HuH-7 (cell line): ENCODE measurements around the gene PRKN.

Experiments
- DNase-seq: peaks from one replicate; pipeline ENCODE4 v3.0.0; 2011; ENCODE audit warnings: low spot score

Gene PRKN

DNA sequence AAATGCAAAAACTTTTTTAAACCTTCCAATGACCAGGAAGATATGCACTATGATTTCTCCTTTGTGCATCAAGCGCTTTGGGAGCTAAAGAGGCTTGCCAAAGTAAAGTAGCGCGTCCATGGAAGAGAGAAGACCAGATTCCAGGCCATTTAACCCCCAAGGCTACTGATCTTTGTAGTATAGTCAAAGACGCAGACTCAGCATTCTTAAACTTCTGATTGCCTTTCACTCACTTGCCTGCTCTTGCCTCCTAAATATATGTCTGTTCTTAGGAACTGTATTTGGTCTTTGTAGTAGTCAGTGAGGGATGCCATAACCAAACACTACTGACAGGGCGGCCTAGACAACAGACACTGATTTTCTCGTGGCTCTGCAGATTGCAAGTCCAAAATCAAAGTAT lies 426.4 kb downstream of the PRKN start:
- no peak for DNase-seq

DNA sequence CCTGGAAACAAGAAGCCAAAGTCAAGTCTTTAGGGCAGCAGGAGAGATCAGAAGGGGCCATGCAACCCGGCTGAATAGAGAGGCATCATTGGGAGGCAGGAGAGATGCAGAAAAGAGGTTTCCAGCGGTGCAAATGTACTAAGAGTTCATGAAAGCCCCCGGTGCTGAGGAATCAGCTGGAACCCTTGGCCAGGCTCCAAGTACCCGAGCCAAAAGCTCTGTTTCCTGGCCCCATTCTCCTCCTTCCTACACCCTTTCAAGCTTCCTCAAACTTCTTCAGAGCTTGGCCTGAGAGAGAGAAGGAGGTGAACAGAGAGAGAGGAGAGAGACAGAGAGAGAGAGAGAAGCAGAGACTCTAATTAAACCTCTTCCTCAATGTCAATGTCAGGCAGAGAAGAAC lies 433.5 kb downstream of the PRKN start:
- DNase-seq = no peak

DNA sequence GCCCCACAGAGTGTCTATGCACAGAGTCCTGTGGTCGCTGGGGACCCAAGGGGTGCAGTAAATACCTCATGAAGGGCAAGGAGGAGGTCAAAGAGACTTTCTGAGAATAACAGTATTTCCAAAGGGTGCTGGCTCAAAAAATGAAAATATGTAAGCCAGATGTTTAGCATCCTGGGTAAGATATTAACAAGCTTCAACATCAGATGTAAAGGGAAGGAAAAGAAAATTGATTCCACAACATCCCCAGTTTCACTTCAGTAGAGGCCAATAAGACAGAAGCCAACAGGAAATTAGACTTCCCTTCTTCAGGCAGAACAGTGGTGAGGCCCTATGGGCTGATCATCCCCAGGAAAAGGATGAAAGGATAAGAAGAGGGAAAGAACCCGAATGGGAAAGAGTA lies 434.7 kb downstream of the PRKN start:
- no peak for DNase-seq

DNA sequence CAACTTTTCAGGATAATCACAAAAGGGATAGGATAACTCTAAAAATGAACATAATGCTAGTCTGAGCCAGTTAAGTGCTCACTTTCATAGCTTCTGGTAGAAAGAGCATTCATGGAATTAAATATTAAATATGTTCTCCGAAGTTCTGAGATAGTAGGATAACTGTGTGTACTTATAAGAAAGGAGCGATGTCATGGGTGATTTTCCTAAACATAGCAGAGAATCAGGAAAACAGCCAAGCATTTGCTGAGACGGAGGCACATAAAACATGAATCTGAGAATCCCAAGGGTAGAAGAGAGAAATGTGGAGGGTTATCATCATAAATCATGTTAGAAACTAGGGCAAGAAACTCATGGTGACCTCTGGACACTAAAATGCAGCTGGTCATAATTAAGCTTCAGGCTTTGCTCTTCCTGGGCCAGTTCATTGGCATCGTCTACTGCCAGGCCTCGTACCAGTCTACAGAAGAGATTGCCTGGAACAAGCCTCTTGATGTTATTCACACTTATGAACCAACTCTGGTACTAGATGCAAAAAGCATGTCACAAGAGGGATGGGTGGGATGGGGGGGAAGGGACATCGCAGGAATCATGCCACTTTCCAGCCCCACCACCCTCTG lies 436.6 kb downstream of the PRKN start:
- DNase-seq = no peak

DNA sequence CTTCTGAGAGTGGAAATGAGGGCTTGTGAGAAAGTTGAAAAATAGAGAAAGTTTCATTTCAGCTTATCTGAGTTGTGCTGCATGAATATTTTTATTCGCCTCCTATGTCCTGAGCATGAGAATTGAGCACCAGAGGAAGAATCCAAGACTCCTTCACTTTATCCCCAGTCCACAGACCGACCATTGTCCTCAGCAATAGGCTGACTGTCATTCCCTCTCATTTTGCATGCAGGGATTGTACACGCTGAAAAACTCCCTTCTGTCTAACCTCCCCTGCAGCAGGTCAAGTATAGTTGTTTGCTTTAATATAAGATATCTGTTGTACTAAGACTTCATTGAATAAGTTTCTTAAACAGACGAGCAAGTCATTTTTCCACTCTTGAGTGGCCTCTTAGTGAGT lies 437.6 kb downstream of the PRKN start:
- DNase-seq = no peak

DNA sequence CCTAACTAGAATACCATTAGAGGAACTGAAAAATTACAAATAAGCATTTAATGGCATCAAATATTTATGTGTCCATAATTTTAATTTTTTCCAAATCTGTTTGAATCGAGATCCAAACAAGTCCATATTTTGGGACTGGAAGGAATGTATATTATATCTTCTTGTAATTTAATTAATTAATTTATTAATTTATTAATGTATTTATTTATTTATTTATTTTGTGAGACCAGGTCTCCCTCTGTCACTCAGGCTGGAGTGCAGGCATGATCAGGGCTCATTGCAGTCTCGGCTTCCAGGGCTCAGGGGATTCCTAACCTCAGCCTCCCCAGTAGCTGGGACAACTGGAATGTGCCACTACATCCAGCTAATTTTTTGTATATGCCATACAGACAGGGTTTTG lies 453.6 kb downstream of the PRKN start:
- DNase-seq = no peak

DNA sequence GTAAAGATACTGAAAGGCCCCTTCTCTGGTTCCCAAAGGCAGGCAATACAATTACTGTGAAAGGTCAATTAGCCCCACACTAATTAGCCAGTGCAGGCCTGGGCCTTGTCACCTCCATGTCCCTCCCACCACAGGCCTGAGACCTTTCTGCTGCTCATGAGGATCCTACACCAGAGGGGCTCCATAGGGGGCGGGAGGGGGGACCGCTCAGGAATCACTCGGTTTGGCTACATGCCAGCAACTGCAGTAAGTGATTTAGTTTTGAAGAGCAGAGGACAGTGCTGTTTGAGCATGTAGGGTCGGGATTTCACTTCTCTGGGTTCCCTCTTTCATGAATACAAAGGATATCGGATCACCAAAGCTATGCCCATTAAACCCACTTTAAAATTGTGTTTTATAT lies 455.6 kb downstream of the PRKN start:
- no peak for DNase-seq

DNA sequence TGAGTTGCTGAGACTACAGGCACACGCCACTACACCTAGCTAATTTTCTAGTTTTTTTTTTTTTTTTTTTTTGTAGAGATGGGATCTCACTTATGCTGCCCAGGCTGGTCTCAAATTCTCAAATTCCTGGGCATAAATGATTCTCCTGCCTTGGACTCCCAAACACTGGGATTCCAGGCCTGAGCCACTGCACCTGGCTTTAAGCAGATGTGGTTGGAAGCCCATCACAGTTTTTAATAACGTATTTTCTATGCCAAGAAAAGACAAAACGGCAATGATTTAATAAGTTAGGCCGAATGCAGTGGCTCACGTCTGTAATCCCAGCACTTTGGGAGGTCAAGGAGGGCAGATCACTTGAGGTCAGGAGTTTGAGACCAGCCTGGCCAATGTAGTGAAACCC lies 456.6 kb downstream of the PRKN start:
- DNase-seq = no peak

DNA sequence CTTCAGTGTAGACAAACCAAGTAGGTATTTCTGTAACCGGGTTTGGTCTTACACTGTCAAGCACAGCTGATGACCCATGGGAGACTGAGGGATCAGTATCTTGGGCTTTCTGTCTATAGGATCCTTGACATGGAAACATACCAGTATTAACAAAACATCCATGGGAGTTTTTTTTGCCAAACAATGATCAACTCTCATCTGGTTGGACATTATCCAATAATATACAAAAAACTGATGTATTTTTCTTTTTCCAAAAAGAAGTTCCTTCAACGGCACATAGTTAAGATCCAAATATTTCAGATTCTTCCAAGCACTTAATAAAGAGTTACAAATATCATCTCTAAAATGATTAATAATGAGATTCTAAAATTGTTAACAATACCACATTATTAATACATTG lies 459.9 kb downstream of the PRKN start:
- no peak for DNase-seq

DNA sequence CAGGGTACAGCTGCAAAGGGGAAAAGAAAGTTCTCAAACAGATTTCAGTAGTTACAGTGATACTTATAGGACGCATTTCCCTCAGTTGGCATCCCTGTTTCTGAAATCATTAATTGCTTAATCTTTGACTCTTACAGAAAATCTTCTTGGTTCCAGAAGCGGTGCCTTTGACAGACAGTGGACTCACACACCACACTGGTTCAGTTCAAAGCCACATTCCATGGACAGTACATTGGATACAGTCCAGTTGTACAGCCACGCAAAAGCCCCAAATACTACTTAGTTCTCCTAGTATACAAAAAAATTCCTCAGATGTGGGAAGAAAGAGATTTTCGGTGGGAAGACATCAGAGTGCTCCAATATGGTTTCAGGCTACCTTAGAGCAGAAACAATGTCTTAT lies 460.4 kb downstream of the PRKN start:
- DNase-seq = no peak

DNA sequence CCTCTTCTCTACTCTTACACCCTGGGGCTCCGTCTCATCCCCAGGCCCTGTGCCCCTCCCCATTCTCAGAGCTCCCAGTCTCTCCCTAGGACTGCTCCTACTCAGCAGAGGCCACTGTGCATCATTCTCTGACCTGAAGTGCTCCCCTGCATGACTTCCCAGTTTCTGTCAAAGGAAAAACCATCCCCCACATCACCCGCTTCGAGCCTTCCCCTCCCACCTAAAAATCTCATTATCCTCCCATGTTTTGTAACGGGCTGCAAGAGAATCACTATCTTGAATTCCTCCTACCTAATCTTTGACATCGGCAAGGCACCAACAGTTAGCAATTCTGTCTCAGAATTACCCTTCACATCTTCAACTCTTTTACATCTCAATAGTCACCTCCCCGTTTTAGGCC lies 463.0 kb downstream of the PRKN start:
- DNase-seq = no peak

DNA sequence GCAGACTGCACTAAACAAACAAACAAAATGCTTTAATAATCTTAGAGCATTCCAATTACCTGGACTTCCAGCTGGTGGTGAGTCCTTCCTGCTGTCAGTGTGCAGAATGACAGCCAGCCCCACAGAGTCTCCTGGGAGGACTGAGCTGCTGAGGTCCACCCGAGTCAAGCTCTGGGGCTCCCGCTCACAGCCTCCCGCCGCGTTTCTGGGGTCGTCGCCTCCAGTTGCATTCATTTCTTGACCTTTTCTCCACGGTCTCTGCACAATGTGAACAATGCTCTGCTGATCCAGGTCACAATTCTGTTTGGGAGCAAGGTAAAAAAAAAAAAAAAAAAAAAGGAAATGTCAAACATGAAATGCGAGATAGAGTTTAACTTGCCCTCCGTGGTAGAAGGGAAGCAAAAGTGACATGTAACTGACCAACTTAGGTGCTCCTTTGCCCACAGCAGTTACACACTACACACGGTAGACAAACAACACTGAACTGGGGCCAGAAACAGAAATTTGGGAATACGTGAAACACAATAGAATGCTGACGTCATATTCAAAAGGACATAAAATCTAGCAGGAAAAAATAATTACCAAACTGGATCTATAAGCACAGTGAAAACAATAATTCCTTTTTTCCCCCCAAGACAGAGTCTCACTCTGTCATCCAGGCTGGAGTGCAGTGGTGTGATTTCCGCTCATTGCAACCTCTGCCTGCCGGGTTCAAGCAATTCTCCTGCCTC lies 464.9 kb downstream of the PRKN start:
- no peak for DNase-seq

DNA sequence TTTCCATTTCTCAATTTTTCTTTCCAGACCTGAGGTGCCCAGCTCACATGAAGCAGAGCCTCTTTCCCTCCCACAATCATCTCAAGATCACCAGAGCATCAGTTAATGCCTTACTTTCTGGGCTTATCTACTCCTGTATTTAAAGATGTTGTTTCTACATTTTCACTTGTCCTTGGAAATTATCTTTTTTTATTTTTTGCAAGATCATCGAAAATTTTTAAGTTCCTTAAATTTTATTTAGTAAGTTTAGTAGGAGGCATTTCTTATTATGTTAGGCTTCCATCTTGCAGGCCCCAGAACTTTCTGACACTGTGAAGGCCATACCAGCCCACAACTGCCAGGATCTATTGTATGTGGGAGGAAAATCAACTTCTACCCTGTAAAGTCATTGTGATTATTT lies 466.0 kb downstream of the PRKN start:
- DNase-seq = no peak

DNA sequence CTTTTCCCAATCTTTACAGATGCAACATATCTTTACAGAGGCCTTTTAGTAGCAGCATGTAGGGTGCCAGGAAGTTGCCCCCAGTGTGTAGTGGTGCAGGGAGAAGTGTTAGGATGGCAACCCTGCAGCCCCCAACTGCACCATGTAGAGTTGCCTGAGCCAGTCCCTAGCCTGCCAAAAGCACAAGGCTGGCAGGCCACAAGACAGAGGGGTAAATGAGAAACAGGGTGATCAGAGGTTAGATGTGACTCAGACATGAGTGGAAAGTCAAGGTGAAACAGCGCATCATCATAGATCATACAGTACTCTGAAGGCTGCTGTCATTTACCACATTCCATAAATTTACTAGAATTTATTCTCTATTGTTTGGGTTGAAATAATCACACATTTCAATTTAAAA lies 467.5 kb downstream of the PRKN start:
- DNase-seq = no peak

DNA sequence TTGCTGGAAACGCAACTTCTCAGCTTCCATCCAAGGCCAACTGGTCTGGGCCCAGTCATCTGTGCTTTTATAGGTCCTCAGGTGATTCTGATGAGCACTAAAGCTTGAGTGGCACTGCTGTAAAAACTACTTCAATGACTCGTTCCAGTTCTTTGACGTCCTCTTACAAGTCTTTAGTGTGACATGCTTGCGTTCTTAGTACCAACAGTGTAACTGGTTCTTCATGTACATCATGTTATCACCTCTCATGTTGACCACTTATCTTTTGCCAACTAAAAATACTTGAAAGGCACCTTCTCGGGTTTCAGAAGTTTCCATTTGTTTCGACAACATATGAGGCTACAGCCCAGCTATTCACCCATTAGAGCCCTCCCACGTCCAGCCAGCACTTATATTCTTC lies 468.9 kb downstream of the PRKN start:
- DNase-seq = no peak

DNA sequence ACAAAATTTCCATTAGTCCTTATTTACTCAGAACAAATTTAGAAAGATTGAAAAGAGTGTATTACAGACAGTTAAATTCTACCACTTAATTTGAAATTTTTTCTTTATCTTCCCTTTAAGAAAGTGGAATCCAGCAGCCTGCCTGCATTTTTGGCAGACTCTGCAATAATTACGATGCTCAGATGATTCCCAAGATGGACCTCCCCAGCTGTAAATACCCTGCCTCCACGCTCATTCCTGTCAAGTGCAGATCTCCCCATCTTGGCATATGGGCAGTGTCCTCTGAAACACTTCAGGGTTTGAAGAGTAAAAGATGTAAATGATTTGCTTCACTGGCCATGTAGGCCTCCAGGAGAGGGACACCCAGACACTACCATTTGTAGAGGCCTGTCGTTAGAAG lies 471.2 kb downstream of the PRKN start:
- DNase-seq = no peak

DNA sequence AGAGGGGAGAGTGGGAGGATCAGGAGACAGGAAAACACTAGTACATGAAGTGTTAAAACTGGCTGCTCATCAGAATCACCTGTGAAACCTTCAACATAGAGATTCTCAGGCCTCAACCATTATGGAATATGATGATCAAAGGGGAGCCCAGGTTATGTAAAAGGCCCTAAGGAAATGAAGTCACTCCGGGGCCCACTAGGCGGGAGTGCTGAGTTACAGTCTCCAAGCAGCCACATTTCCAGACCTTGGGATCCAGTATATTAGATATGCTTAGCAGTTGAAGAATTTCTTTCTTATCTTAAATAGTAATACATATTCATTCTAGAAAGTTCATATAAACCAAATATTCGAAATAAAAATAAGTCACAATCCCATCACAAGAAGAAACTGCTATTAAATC lies 476.3 kb downstream of the PRKN start:
- DNase-seq = peak; percentile 24

DNA sequence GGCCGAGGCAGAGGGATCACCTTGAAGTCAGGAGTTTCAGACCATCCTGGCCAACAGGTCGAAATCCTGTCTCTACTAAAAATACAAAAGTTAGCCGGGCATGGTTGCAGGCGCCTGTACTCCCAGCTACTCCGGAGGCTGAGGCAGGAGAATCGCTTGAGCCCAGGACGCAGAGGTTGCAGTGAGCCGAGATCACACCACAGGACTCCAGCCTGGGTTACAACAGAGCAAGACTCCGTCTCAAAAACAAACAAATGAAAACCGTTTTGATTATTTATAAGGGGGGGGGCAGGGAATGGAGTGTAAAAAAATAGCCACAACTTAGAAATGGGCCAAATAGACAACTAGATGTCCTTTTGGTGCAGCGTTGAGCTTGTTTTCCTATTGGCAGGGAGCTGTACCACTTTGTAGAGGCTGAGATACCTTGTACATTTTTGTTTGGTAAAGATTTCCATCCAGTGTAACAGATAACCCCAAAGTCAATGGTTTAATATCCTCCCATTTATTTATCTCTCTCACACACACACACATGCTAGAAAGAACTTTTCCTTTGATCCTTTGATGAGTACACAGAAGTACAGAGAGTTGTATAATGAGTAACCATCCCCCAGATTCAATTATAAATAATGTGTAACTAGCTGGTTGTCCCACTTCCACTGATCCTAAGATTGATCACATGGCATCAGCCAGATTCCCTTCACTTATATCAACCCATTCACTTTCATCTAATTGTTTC lies 477.5 kb downstream of the PRKN start:
- no peak for DNase-seq

DNA sequence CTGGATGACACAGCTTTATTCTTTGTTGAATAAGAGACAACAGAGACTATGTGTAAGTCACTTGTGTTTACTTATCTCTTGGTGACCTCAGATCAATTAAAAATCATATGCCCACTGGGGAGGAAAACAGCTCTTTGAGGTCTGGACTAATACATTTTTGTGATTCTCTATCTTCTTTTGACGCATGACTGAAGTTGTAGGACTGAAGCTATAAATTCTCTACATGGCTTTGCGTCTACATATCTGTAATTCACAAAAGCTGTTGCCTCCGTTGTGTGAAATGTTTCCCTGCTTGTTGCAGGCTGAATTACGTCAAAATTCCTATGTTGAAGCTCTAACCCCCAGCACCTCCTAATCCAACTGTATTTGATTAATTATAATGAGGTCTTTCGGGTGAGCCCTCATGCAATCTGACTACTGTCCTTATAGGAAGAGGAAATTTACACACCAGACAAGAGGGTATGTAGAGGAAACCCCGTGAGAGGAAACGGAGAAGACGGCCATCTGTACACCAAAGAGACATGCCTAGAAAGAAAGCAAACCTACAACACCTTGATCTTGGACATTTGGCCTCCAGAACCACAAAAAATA lies 481.6 kb downstream of the PRKN start:
- no peak for DNase-seq

DNA sequence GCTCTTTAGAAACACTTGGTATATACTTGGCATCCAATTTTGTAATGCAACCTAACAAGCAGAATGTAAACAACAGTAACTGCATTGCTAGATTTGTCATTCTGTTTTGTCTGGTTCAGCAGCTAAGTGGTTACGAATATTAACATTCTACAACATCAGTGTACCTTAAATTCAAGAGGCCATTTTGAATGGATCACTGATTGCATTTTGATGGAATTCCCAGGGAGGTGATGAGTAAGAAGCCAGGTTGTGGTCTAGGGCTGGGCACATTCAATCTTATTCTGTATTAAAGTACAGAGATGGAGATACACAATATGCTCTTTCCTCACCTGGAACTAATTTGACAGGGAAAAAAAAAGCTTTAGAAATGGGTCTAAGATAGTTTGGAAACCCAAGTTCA lies 483.5 kb downstream of the PRKN start:
- DNase-seq = no peak

DNA sequence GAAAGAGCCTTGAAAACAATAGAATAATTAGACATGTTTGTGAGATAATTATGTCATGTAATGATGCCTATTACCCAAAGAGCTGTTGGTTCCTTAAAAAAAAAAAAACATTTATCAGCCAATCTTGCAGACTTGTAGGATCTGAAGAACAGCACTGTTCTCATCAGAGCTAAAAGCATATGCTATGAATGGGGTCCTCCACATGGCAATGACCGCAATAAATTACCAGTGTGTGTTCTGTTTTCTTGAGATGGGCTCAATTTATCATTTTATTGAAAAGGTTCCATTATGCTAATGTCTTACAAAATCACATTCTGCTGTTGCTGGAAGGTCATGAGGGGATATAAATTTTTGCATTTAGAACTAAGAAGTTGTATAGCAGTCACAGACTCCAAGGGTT lies 484.7 kb downstream of the PRKN start:
- DNase-seq = no peak

DNA sequence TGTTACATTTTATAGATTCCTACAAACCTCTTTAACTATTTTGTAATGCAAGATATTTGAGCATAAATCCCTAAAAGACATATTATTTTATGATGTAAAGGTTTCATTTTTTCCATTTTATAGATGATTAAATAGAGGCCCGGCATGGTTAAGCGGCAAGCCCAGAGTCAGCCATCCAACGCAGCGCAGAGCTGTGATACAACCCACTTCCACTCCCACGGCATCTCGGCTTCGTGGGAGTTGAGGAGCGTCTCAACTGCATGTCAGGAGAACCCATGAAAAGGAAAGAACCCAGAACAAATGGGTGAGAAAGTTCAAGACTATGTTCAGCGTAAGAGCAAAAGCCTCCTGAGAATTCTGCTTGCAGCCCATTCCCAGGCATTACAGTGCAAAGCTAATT lies 488.2 kb downstream of the PRKN start:
- DNase-seq = no peak

DNA sequence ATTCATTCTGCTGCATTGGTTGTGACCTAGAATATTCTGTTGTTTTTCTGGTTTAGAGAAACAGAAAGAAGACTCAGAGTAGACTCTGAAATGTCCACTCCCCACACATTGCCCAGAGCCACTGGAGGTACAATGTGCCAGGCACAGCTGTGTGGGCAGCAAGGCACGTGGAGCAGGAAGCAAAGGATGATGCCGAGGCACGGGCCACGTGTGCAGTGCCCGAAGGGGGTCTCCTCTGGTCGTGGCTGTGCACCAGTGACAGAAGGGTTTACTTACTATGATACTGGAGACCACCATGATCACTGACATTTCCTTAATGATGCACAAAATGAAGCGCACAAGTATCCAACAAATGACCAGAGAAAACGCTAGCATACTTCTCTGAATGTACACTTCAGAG lies 488.9 kb downstream of the PRKN start:
- DNase-seq = no peak
